DMS53 (cell line): ENCODE data around the gene AGPAT4.
"Not testable (repeated sequence)": the region's sequence is repeated elsewhere in the genome, so short reads cannot be mapped to it uniquely, and the experiment has no call there.

Experiments
- DNase-seq: peaks from one replicate; lab custom pipeline; 2025; lab: John Stamatoyannopoulos, UW

Gene AGPAT4

GRCh38 chr6:161138543-161139303 is 135.1 kb downstream of the AGPAT4 start:
- peak; percentile 73 for DNase-seq

GRCh38 chr6:161137839-161138542 is 135.9 kb downstream of the AGPAT4 start:
- DNase-seq: no peak

GRCh38 chr6:161137320-161137719 is 136.5 kb downstream of the AGPAT4 start:
- no peak for DNase-seq

GRCh38 chr6:161136655-161137054 is 137.2 kb downstream of the AGPAT4 start:
- DNase-seq: no peak

- no peak for DNase-seq
Observed at GRCh38 chr6:161135695-161136591, 137.9 kb downstream of the AGPAT4 start.

GRCh38 chr6:161134550-161135298 is 139.1 kb downstream of the AGPAT4 start:
- no peak for DNase-seq

- no peak for DNase-seq
Observed at GRCh38 chr6:161133963-161134362, 139.9 kb downstream of the AGPAT4 start.

- no peak for DNase-seq
Observed at GRCh38 chr6:161132384-161132783, 141.5 kb downstream of the AGPAT4 start.

- DNase-seq: no peak
Observed at GRCh38 chr6:161130967-161131766, 142.7 kb downstream of the AGPAT4 start.

GRCh38 chr6:161130541-161130940 is 143.3 kb downstream of the AGPAT4 start:
- no peak for DNase-seq

- DNase-seq: no peak
Observed at GRCh38 chr6:161128680-161129196, 145.1 kb downstream of the AGPAT4 start.

- DNase-seq: no peak
Observed at GRCh38 chr6:161128230-161128629, 145.6 kb downstream of the AGPAT4 start.

GRCh38 chr6:161127071-161127740 is 146.7 kb downstream of the AGPAT4 start:
- DNase-seq: no peak

- no peak for DNase-seq
Observed at GRCh38 chr6:161125591-161125990, 148.3 kb downstream of the AGPAT4 start.

GRCh38 chr6:161123319-161123718 is 150.5 kb downstream of the AGPAT4 start:
- DNase-seq: not testable (repeated sequence)

GRCh38 chr6:161117942-161118341 is 155.9 kb downstream of the AGPAT4 start:
- DNase-seq: no peak

GRCh38 chr6:161117308-161117707 is 156.6 kb downstream of the AGPAT4 start:
- DNase-seq: no peak

GRCh38 chr6:161116554-161116953 is 157.3 kb downstream of the AGPAT4 start:
- no peak for DNase-seq

GRCh38 chr6:161115468-161115867 is 158.4 kb downstream of the AGPAT4 start:
- DNase-seq: no peak

- DNase-seq: no peak
Observed at GRCh38 chr6:161111261-161111660, 162.6 kb downstream of the AGPAT4 start.
